Lower leg skin (tissue), 3 donors: ENCODE results near the gene SNRNP70.
"Not testable (repeated sequence)": the region's sequence is repeated elsewhere in the genome, so short reads cannot be mapped to it uniquely, and the experiment has no call there.

Experiments used
- POLR2A ChIP-seq, 2 donors: fragments of 450-650 bp; IDR thresholded peaks; one replicate each; pipeline ENCODE4 v1.6.1; 2016 to 2017; ENCODE audit warnings: antibody characterized with exemption in 2 of 2, mild to moderate bottlenecking in 1 of 2, moderate library complexity in 1 of 2
- TF ChIP-seq, protein P1 (sequence below), 3 donors: fragments of 450-650 bp; IDR thresholded peaks; one replicate each; pipeline ENCODE4 v1.5.1; 2016; ENCODE audit warnings: antibody characterized with exemption in 3 of 3, mild to moderate bottlenecking in 3 of 3, moderate library complexity in 2 of 3

DNA sequence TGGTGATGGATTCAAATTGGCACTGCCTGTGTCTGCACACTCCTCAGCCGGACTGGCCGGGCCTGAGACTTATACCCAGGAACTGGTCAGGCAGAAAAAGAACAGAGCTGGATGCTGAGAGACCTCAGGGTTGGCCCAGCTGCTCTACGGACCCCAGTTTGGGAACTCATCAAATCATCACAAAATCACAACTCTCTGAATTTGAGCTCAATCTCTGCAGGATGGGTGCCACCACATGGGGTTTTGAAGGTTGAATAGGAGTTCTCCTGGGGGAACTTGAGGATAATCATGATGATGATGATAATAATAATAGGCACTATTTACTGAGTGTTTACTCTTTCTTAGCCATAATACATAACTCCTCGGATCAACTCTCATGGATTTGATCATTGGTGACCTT lies 42.6 kb upstream of the SNRNP70 start:
- TF ChIP-seq, protein P1, sequence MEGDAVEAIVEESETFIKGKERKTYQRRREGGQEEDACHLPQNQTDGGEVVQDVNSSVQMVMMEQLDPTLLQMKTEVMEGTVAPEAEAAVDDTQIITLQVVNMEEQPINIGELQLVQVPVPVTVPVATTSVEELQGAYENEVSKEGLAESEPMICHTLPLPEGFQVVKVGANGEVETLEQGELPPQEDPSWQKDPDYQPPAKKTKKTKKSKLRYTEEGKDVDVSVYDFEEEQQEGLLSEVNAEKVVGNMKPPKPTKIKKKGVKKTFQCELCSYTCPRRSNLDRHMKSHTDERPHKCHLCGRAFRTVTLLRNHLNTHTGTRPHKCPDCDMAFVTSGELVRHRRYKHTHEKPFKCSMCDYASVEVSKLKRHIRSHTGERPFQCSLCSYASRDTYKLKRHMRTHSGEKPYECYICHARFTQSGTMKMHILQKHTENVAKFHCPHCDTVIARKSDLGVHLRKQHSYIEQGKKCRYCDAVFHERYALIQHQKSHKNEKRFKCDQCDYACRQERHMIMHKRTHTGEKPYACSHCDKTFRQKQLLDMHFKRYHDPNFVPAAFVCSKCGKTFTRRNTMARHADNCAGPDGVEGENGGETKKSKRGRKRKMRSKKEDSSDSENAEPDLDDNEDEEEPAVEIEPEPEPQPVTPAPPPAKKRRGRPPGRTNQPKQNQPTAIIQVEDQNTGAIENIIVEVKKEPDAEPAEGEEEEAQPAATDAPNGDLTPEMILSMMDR (IDR thresholded peaks at IDR 0.05) = not testable (repeated sequence)
- TF ChIP-seq POLR2A (IDR thresholded peaks at IDR 0.05) = not testable (repeated sequence)
